HepG2 (cell line): ENCODE results near the gene NAB1. TPM values are rescaled to one million over a fixed set of nuclear protein-coding genes. Genes with fewer than 3 reads are reported as not detected.
A peak's percentile ranks its signal among the peaks of the same experiment; 100 is the strongest.

ENCODE experiments used
- GTF2F1 ChIP-seq: fragments of 150-350 bp; IDR thresholded peaks from 2 replicates; pipeline ENCODE4 v1.6.1; 2014; ENCODE audit warnings: low read length
- GZF1 ChIP-seq: sonication (generic); formaldehyde crosslinking; IDR thresholded peaks from 2 replicates; pipeline ENCODE4 v1.5.1; 2020; ENCODE audit warnings: mild to moderate bottlenecking, missing genetic modification reagents
- HNRNPLL ChIP-seq: fragments of 200-400 bp; formaldehyde crosslinking; IDR thresholded peaks from 2 replicates; pipeline ENCODE4 v1.6.1; 2017; ENCODE audit warnings: mild to moderate bottlenecking, low read depth, low read length; ENCODE audit not compliant: poor library complexity, severe bottlenecking
- HOXD1 ChIP-seq: sonication (generic); formaldehyde crosslinking; IDR thresholded peaks from 2 replicates; pipeline ENCODE4 v1.5.0; 2020; ENCODE audit warnings: missing genetic modification reagents
- IRF2 ChIP-seq: IDR thresholded peaks from 2 replicates; pipeline ENCODE4 v1.6.1; 2018; ENCODE audit warnings: missing genetic modification reagents, missing compliant biosample characterization
- KAT7 ChIP-seq: IDR thresholded peaks from 2 replicates; pipeline ENCODE4 v1.6.1; 2018; ENCODE audit warnings: borderline replicate concordance, missing compliant biosample characterization
- KDM2A ChIP-seq: sonication (generic); formaldehyde crosslinking; IDR thresholded peaks from 2 replicates; pipeline ENCODE4 v1.4.0; 2020; ENCODE audit warnings: low read depth, missing genetic modification reagents, borderline replicate concordance
- PHF21A ChIP-seq: sonication (generic); formaldehyde crosslinking; IDR thresholded peaks from 2 replicates; pipeline ENCODE4 v1.5.0; 2020; ENCODE audit warnings: mild to moderate bottlenecking, missing genetic modification reagents
- THAP11 ChIP-seq: IDR thresholded peaks from 2 replicates; pipeline ENCODE4 v1.6.1; 2016; ENCODE audit warnings: missing biosample characterization, missing genetic modification reagents
- ZBTB42 ChIP-seq: sonication (generic); formaldehyde crosslinking; IDR thresholded peaks from 2 replicates; pipeline ENCODE4 v1.5.0; 2020; ENCODE audit warnings: mild to moderate bottlenecking, missing genetic modification reagents
- ZNF446 ChIP-seq: sonication (generic); formaldehyde crosslinking; IDR thresholded peaks from 2 replicates; pipeline ENCODE4 v1.5.0; 2020; ENCODE audit warnings: mild to moderate bottlenecking, missing genetic modification reagents
- polyA plus RNA-seq, 8 experiments: library from polyadenylated mRNA; depleted of rRNA in 3 of 8; stranded (reverse) in 7 of 8; unstranded in 1 of 8; fragments of >200 nt; fragmentation: Illumina TruSeq in 4 of 8; extraction: Trizol in 4 of 8; gene quantifications; 2 replicates each; pipeline versions ENCODE4 v1.2.1 to v1.2.3, GENCODE V29; 2011 to 2016; ENCODE audit warnings: low read depth in 4 of 8, missing spikeins in 1 of 8, mixed read lengths in 1 of 8; ENCODE audit not compliant: insufficient read depth in 1 of 8
- total RNA-seq, 5 experiments: library from RNA; depleted of rRNA; stranded (reverse); fragments of >200 nt; fragmentation: Illumina TruSeq; extraction: Trizol; gene quantifications; 2 replicates each; pipeline ENCODE4 v1.2.3, GENCODE V29; 2016; ENCODE audit warnings: low read depth in 1 of 5
- TF ChIP-seq, protein P1 (sequence below): sonication (generic); formaldehyde crosslinking; IDR thresholded peaks from 2 replicates; pipeline ENCODE4 v1.9.0; 2021; ENCODE audit warnings: missing genetic modification reagents, mild to moderate bottlenecking, borderline replicate concordance
- TF ChIP-seq, protein P2 (sequence below): IDR thresholded peaks from 2 replicates; pipeline ENCODE4 v1.6.1; 2016; ENCODE audit warnings: control low read depth
- TF ChIP-seq, protein P3 (sequence below): sonication (generic); formaldehyde crosslinking; IDR thresholded peaks from 2 replicates; pipeline ENCODE4 v1.8.0; 2022; ENCODE audit warnings: low read depth, missing genetic modification reagents
- TF ChIP-seq, protein P4 (sequence below): sonication (generic); formaldehyde crosslinking; IDR thresholded peaks from 2 replicates; pipeline ENCODE4 v1.4.0; 2020; ENCODE audit warnings: missing genetic modification reagents, mild to moderate bottlenecking, borderline replicate concordance
- TF ChIP-seq, protein P5 (sequence below): sonication (generic); formaldehyde crosslinking; IDR thresholded peaks from 2 replicates; pipeline ENCODE4 v1.4.0; 2020; ENCODE audit warnings: missing genetic modification reagents; ENCODE audit errors: not compliant biosample characterization
- TF ChIP-seq, protein P6 (sequence below): sonication (generic); formaldehyde crosslinking; IDR thresholded peaks from 2 replicates; pipeline ENCODE4 v1.4.0; 2020; ENCODE audit warnings: mild to moderate bottlenecking, low read depth, missing genetic modification reagents

NAB1 gene
- total and polyA plus RNA-seq, 2 of the 13 experiments (the other 11 are each of a cell fraction or from before 2014, with no cell fraction given) = 24.5 to 46.0 TPM

DNA sequence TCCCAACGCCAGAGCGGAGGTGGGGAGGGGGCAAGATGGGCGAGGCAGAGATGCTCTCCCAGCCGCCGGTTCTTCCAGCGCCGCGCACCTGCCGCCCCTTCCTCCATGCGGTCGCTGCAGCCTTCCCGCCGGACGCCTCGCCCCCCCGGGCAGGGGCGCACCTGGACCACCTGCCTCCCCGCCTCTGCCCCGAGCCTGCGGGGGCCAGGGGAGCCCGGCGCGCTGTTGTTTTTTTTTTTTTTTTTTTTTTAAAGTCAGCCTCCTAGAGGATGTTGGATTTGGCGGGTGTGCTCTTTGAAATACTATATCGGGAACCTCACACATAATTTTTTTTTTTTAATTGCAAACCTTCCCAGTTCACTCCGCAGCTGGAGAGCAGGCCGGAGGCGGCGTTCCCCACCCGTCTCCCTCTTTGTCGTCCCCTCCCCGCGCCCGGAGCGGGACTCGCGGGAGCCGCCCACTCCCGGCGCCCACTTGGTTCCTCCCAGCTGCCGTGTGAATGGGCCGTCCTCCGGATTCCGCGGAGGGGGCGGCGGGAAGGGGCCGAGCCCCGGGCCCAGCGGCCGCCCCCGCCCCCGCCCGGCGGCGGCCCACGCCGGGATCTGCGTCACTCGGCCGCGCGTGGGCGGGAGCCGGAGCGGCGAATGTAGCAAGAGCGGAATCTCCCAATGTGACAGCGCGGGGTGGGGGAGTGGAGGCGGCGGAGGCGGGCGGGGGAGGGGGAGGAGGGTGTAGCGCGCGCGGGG is 421 bp upstream of the NAB1 start (continued):
- TF ChIP-seq, protein P1, sequence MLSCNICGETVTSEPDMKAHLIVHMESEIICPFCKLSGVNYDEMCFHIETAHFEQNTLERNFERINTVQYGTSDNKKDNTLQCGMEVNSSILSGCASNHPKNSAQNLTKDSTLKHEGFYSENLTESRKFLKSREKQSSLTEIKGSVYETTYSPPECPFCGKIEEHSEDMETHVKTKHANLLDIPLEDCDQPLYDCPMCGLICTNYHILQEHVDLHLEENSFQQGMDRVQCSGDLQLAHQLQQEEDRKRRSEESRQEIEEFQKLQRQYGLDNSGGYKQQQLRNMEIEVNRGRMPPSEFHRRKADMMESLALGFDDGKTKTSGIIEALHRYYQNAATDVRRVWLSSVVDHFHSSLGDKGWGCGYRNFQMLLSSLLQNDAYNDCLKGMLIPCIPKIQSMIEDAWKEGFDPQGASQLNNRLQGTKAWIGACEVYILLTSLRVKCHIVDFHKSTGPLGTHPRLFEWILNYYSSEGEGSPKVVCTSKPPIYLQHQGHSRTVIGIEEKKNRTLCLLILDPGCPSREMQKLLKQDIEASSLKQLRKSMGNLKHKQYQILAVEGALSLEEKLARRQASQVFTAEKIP = no peak
- TF ChIP-seq PHF21A (peak; percentile 57), GZF1 (CRISPR knock-in tag) (no peak), HOXD1 (CRISPR knock-in tag) (no peak), KDM2A (CRISPR knock-in tag) (peak; percentile 74), ZNF446 (CRISPR knock-in tag) (0 out of 2 replicates have a peak, but pooled peaks have one; percentile 31), GTF2F1 (no peak), ZBTB42 (CRISPR knock-in tag) (0 out of 2 replicates have a peak, but pooled peaks have one; percentile 29), HNRNPLL (peak; percentile 52), THAP11 (no peak), IRF2 (CRISPR knock-in tag) (peak; percentile 24; the same call in 1 of the 2 replicates), KAT7 (CRISPR knock-in tag) (0 out of 2 replicates have a peak, but pooled peaks have one; percentile 35)
- TF ChIP-seq, protein P2, sequence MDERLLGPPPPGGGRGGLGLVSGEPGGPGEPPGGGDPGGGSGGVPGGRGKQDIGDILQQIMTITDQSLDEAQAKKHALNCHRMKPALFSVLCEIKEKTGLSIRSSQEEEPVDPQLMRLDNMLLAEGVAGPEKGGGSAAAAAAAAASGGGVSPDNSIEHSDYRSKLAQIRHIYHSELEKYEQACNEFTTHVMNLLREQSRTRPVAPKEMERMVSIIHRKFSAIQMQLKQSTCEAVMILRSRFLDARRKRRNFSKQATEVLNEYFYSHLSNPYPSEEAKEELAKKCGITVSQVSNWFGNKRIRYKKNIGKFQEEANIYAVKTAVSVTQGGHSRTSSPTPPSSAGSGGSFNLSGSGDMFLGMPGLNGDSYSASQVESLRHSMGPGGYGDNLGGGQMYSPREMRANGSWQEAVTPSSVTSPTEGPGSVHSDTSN (CRISPR knock-in tag) = no peak
- TF ChIP-seq, protein P3, sequence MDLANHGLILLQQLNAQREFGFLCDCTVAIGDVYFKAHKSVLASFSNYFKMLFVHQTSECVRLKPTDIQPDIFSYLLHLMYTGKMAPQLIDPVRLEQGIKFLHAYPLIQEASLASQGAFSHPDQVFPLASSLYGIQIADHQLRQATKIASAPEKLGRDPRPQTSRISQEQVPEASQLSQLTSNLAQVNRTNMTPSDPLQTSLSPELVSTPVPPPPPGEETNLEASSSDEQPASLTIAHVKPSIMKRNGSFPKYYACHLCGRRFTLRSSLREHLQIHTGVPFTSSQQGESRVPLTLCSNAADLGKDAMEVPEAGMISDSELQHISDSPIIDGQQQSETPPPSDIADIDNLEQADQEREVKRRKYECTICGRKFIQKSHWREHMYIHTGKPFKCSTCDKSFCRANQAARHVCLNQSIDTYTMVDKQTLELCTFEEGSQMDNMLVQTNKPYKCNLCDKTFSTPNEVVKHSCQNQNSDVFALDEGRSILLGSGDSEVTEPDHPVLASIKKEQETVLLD (CRISPR knock-in tag) = peak; percentile 52; the same call in 1 of the 2 replicates
- TF ChIP-seq, protein P4, sequence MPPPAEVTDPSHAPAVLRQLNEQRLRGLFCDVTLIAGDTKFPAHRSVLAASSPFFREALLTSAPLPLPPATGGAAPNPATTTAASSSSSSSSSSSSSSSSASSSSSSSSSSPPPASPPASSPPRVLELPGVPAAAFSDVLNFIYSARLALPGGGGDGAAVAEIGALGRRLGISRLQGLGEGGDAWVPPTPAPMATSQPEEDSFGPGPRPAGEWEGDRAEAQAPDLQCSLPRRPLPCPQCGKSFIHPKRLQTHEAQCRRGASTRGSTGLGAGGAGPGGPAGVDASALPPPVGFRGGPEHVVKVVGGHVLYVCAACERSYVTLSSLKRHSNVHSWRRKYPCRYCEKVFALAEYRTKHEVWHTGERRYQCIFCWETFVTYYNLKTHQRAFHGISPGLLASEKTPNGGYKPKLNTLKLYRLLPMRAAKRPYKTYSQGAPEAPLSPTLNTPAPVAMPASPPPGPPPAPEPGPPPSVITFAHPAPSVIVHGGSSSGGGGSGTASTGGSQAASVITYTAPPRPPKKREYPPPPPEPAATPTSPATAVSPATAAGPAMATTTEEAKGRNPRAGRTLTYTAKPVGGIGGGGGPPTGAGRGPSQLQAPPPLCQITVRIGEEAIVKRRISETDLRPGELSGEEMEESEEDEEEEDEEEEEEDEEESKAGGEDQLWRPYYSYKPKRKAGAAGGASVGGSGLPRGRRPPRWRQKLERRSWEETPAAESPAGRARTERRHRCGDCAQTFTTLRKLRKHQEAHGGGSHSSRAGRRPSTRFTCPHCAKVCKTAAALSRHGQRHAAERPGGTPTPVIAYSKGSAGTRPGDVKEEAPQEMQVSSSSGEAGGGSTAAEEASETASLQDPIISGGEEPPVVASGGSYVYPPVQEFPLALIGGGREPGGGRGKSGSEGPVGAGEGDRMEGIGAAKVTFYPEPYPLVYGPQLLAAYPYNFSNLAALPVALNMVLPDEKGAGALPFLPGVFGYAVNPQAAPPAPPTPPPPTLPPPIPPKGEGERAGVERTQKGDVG (CRISPR knock-in tag) = no peak
- TF ChIP-seq, protein P5, sequence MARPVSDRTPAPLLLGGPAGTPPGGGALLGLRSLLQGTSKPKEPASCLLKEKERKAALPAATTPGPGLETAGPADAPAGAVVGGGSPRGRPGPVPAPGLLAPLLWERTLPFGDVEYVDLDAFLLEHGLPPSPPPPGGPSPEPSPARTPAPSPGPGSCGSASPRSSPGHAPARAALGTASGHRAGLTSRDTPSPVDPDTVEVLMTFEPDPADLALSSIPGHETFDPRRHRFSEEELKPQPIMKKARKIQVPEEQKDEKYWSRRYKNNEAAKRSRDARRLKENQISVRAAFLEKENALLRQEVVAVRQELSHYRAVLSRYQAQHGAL (CRISPR knock-in tag) = no peak
- TF ChIP-seq, protein P6, sequence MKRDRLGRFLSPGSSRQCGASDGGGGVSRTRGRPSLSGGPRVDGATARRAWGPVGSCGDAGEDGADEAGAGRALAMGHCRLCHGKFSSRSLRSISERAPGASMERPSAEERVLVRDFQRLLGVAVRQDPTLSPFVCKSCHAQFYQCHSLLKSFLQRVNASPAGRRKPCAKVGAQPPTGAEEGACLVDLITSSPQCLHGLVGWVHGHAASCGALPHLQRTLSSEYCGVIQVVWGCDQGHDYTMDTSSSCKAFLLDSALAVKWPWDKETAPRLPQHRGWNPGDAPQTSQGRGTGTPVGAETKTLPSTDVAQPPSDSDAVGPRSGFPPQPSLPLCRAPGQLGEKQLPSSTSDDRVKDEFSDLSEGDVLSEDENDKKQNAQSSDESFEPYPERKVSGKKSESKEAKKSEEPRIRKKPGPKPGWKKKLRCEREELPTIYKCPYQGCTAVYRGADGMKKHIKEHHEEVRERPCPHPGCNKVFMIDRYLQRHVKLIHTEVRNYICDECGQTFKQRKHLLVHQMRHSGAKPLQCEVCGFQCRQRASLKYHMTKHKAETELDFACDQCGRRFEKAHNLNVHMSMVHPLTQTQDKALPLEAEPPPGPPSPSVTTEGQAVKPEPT (CRISPR knock-in tag) = no peak
